HG03378 (cell line): ENCODE measurements around the gene CASP9.
A peak's percentile ranks its signal among the peaks of the same experiment; 100 is the strongest.
"Not testable (repeated sequence)": the region's sequence is repeated elsewhere in the genome, so short reads cannot be mapped to it uniquely, and the experiment has no call there.

Source experiments
- ATAC-seq: cut with Tn5 transposase; IDR thresholded peaks from one replicate; pipeline ENCODE4 v1.9.1; 2021; ENCODE audit warnings: mild to moderate bottlenecking, moderate library complexity; ENCODE audit not compliant: unreplicated experiment

CASP9 gene

GRCh38 chr1:15526021-15526489, 2.0 kb upstream of the CASP9 start:
- ATAC-seq = no peak

GRCh38 chr1:15525050-15526020, 1.3 kb upstream of the CASP9 start:
- ATAC-seq = peak; percentile 17

DNA sequence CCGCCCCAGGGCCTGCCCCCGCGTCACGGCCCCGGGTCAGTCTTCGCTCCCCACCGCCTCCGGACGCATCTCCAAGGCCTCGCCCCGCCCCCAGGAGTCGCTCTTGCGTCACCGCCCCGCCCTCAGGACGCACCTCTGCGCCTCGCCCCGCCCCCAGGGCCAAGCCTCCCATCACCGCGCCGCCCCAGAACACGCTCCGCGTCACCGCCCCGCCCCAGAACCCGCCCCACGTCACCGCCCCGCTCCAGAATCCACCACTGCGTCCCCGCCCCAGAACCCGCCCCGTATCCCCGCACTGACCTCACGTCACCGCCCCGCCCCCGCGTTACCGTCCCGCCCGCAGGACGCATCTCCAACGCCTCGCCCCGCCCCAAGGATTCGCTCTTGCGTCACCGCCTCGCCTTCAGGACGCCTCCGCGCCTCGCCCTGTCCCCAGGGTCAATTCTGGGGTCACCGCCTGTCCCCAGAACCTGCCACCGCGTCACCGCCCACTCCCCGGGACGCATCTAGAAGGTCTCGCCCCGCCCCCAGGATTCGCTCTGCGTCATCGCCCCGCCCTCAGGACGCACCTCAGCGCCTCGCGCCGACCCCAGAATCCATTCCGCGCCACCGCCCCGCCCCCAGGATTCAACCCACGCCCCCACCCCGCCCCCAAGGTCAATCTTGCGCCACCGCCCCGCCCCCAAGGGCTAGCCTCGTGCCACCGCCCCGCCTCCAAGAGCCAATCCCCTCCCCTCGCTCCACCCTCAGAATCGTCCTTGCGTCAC, 451 bp upstream of the CASP9 start:
- ATAC-seq = peak; percentile 29

DNA sequence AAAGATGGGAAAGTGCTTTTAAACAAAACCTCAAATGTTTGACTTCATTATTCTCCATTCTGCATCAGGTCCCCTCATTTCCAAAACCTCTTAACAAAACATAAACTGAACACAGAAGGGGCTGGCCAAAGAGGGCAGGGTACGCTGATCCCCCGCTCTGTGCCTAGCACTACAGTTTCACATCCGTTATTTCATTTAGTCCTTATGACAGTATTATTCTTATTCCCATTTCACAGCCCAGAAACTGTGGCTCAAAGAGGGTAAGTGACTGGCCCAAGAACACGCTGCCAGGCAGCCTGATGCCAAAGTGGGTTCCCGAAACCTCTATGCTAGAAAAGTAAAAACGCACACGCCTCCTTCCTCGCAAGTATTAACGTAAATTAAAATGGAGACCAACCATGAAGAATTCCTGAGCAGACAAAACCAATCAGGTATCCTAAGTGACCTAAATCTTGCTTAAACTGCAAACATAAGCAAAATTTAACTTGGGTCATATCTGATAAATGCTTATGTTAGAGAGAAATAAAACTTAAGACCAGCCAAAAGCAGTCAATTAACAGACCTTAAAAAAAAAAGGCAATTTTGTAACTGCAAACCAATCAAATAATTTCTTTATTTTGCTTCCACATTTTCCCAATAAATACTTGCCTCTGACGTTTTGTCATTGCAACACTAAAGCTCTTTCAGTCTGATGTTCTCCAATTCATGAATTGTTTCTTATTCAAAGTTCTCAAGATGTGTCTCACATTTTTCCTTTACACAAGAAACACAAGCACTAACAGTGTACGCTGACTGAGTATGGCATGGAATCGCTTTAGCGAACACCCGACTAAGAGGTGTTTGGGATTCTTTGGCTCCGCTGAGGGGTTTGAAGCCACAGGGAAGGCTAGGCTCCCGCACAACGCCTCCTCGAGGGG, 653 bp downstream of the CASP9 start:
- no peak for ATAC-seq

DNA sequence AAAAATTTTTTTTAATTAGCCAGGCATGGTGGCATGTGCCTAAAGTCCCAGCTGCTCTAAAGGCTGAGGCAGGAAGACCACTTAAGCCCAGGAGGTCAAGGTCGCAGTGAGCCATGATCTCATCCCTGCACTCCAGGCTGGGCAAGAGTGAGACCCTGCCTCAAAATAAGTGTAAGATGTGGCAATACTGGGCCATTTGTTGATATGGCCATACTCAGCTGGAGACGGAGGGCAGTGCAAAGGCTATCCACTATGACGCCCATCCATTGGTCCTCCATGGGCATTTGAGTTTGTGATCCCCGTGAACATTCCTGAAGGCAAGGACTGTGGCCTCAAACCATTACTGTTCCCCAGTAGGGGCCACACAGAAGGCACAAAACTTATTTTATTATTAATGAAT, 1.5 kb downstream of the CASP9 start:
- ATAC-seq = no peak

GRCh38 chr1:15521206-15521906, 2.7 kb downstream of the CASP9 start:
- ATAC-seq = not testable (repeated sequence)

DNA sequence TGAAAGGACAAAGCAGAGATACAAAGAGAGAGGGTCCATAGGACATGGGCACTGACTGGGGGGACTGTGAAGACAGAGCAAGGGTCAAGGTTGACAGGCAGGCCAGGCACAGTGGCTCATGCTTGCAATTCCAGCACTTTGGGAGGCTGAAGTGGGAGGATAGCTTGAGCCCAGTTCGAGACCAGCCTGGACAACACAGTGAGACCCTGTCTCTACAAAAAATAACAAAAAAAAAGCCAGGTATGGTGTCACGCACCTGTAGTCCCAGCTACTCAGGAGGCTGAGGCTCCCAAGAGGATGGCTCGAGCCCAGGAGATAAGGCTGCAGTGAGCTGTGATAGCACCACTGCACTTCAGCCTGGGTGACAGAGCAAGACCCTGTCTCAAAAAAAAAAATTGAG, 4.4 kb downstream of the CASP9 start:
- ATAC-seq = no peak

- no peak for ATAC-seq
Measured at GRCh38 chr1:15515022-15515663, 8.9 kb downstream of the CASP9 start.

DNA sequence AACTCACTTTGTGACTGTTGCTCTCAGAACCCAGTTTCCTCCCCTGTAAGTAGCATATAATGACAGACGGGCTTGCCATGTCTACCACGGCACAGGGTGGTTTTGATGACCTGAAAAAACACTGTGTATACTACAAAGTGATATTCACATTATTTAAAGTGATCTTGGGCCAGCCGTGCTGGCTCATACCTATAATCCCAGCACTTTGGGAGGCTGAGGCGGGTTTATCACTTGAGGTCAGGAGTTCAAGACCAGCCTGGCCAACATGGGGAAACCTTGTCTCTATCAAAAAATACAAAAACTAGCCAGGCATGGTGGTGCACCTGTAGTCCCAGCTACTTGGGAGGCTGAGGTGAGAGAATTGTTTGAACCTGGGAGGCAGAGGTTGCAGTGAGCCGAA, 9.5 kb downstream of the CASP9 start:
- ATAC-seq = not testable (repeated sequence)

DNA sequence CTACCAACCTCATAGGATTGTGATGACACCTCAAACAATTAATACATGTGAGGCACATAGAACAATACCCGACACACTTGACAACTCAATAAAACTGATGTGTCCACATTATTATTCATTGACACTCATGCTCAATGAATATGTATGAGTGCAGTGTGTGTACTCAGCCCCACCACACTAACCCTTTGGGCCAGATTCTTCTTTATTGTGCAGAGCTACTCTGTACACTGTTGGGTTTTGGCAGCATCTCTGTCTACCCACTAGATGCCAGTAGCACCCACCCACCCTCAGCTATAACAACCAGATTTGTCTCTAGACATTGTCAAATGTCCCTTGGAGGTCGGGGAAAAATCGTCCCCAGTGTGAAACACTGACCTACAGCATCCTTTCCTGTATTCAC, 10.1 kb downstream of the CASP9 start:
- no peak for ATAC-seq

DNA sequence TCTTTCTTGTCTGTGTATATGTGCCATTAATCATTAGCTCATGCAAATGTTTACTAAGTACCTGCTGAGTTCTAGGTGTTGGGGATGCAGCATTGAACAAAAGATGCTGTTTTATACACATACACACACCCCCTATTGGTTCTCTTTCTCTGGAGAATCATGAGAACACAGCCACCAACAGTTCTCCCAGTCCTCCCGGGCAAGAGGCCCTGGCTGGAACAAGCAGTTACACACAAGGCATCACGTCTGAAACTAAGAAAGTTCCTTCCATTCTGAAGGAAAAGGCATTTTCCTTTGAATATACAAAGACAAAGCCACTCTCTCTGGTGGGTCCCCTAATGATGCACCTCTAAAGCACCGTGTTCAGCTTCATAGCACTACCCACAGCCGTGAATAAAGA, 10.8 kb downstream of the CASP9 start:
- ATAC-seq = no peak

DNA sequence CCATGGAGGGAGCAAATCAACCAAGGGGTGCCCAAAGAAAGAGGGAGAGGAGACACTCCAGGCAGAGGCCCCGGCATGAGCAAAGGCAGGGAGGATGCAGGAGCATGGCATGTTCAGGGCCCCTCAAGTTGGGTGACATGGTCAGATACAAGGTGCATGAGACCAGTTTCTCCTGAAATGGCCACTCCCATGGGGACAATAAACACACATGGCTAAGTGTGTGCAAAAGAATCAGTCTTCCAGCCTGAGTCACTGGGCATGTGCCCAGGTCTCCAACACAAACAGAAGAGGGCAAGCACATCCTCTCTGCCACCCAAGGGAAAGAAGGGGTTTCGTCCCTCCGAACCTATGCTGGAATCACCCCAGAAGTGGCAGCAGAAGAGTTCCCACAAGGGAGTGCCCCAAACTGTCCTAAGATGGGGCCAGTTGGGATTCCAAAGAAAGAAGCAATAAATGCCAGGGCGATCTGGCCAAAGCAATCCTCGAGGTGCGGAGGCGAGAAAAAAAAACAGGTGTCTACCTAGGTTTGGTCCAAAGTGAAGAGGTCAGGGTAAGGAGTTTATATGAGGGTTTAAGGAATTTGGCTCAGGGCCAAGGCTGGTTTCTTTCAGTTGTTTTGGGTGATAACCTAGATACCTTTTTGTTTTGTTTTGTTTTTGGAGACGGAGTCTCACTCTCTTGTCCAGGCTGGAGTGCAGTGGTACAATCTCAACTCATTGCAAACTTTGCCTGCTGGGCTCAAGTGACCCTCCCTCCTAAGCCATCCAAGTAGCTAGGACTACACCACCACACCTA, 13.2 kb downstream of the CASP9 start:
- ATAC-seq = no peak

- no peak for ATAC-seq
Measured at GRCh38 chr1:15509586-15509985, 14.4 kb downstream of the CASP9 start.

DNA sequence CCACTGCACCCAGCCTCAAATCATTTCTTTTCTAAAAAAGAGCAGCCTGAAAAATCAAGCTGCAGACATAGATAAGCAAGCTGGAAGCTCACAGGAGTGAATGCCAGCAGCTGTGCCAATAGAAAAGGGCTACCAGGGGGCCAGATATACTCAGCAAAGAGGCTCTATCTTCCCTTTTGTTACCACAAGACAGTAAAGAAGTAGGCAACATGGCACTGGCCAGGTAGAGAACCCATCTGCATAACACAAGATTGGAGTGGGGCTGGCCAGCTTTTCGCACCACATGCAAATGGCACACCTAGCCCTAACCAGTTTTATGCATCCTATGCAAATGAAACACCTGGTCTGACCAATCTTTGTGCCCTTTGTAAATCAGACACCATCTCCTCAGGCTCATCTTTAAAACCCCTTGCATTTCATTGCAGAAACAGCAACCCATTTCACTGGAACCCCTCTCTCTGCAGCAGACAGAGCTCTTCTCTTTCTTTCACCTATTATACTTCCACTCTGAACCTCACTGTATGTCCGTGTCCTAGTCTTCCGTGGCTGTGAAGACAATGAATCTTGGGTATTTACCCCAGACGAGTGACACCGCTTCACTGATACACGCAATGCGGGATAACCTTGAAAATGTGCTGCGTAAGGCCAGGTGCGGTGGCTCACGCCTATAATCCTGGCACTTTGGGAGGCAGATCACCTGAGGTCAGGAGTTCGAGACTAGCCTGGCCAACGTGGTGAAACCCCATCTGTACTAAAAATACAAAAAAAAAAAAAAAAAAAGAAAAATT, 15.1 kb downstream of the CASP9 start:
- ATAC-seq = no peak

DNA sequence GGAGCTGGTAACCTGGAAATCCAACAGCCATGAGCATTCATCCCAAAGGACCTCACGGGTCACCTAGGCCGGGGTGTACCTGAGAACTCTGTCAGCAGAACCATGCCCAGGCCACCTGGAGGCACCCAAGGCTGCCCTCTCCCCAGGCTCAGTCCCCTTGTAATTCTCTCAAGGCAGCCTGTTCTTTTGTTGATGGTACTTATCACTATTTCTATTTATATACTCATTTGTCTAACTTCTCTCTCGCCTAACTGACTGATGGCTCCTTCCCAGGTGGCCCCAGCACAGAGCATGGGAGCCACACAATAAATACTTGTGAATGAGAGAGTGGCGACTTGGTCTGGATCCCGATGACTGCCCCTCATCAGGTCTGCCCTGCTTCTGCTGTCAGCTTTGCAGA, 16.7 kb downstream of the CASP9 start:
- no peak for ATAC-seq

- ATAC-seq = no peak
Measured at GRCh38 chr1:15506831-15507230, 17.2 kb downstream of the CASP9 start.

DNA sequence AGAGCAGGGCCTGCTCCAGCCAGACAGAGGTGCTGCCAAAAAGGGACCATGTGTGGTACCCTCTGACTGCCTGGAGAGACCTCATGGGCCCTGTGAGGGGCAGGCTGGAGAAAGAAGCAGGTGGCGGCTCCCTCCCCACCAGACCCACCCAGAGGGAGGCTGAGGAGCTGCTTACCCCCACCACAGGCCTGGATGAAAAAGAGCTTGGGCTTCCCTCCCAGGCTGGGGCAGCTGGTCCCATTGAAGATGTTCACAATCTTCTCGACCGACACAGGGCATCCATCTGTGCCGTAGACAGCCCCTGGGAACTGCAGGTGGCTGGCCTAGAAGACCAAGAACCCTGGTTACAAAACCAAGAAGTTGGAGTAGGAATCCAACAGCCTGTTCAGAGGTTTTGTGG, 19.6 kb downstream of the CASP9 start:
- ATAC-seq = no peak
